ENCODE measurements around the gene ANKRD11.

Gene ANKRD11

DNA sequence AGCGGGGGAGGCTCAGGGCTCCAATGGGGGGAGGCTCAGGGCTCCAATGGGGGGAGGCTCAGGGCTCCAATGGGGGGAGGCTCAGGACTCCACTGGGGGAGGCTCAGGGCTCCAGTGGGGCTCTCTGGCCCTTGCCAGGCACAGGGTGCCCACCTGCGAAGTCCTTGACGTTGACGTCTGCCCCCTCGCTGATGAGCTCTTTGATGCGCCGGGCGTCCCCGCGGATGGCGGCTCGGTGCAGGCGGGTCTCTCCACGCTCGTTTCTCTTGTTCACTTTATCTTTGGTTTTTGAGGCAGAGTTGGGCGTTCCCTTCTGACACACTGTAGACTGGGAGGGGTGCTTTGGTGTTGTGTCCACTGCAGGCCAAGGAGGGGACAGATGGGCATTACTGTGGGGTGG, 199.9 kb downstream of the ANKRD11 start:
- in situ Hi-C loops (cut with MboI; ENCODE audit: low sequenced_read_pairs) = no loop called here

DNA sequence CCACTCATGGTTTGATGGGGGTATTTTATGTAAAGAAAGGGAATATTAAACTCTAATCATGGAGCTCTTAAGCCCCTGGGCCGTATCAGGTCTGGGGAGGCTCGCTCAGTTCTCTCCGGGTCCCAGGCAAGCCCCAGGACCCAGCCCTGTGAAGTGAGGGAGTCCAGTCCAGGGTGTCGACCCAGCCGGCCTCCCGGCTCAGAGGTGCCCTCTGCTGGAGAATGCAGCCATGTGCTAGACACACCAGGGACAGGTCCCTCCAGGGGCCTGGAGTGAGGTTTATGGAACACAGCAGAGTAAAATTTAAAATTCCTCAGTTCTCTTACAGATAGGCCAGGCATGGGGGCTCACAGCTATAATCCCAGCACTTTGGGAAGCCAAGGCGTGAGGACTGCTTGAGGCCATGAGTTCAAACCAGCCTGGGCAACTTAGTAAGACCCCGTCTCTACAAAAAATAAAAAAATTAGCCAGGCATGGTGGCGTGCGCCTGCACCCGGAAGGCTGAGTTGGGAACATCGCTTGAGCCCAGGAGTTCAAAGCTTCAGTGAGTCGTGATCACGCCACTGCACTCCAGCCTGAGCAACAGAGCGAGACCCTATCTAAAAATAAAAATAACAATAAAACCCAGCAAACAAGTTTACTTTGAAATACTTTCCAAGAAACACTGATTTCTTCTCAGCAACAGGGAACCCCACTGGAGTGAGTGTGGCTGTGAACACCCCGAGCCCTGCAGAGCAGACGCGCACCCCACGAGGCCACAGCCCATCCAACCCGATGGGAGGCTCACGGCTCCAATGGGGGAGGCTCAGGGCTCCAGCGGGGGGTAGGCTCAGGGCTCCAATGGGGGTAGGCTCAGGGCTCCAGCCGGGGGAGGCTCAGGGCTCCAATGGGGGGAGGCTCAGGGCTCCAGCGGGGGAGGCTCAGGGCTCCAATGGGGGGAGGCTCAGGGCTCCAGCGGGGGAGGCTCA, 200.6 kb downstream of the ANKRD11 start:
- in situ Hi-C loops (cut with MboI; ENCODE audit: low sequenced_read_pairs) = no loop called here

DNA sequence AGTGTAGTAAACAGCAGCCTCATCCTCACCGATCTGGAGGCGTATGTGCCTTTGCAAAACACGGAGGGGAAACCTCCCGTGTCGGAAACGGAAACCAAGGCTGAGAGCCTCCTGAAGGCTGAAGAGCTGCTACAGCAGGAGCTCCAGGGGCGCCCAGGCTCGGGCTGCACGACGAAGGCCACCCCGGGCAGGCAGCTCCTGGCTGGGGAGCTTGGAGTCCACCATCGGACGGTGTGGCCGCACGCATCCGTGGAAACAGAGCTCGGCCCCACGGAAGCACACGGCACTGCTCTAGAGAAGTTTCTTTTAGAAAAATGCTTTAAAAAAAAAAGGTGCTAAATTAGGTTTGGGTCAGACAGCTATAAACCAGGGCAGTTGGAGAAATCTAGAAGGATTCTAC, 201.4 kb downstream of the ANKRD11 start:
- in situ Hi-C loops (cut with MboI; ENCODE audit: low sequenced_read_pairs) = no loop called here

DNA sequence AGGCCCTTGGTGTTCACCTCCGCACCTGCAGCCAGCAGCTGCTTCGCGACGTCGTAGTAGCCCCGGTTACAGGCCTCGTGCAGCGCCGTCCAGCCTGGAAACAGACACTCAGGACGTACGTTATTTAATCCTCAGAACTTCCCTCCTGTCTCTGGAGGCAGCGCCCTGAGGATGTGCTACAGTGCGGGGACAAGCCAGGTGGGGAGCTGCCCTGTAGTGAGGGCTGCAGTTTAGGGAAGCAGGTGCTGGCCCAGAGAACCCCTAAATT, 201.8 kb downstream of the ANKRD11 start:
- in situ Hi-C loops (cut with MboI; ENCODE audit: low sequenced_read_pairs) = no loop called here

DNA sequence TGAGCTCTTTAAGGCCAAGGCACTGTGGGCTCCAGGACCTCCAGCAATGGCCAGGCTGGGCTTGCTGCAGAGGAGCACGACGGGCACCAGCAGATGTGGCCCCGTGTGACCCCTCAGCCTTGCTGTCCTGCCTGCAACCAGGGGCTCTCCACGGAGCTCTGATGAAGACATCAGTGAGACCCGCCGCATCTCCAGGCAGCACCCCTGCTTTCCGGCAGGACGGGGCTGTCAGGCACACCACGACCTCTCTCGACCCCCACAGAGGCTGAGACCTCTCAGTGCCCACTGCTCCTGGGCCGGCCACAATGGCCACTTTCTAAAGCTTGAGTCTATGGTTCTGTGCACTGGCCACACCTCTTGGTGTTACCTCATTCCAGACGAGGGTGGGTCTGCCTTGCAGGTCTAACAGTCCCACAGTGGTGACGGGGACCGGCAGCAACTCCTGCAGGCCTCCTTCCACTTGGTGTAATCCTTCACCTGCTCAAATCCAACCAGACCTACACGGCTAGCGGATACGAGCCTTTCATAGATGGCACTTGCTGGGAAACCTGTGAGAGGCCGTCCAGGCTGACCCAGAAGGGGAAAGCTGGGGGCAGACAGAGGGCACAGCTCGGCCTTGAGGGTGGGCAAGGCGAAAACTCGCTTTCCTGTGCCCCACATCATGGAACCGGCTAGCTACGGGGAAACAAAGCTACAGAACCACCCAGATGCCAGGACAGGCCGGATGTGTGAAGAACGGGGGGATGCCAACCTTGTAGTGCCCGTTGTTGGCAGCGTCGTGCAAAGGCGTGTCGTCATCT, 202.4 kb downstream of the ANKRD11 start:
- in situ Hi-C loops (cut with MboI; ENCODE audit: low sequenced_read_pairs) = no loop called here

DNA sequence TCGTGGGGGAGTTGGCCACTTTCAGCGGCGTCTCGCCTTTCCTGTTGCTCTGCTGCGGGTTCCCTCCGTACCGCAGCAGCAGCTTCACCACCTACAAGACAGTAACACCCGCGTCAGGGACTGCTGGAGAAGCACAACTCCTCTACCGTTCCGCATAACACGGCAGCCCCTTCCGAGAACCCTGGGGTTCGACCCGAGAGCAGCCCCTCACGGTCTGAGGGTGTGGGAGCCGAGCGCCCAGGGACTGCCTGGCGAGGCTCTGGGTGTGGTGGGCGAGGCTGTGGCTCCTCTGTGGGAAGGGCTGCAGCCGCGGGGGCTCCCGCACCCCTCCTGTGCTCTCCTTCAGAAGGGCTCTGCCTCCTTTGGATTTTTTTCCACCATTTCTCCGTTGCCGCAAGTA, 204.3 kb downstream of the ANKRD11 start:
- in situ Hi-C loops (cut with MboI; ENCODE audit: low sequenced_read_pairs) = no loop called here

DNA sequence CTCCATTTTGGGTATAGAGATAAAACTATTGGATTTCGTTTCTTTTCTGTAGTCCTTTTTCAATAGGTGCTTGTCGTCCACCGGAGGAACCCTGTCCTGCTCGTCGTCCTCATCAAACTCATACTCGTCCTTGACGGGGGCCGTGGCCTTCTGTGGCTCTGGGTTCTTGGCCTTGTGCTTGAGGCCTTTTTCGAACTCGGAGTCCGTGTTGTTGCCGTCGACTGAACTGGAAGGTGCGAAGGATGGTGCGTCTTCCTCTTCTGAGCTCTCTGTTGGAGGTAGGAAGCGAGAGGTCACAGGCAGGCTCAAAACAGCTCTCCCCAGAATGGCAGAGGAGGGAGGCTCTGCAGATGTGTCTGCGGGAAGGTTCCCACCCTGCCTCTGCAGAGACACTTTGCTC, 205.0 kb downstream of the ANKRD11 start:
- in situ Hi-C loops (cut with MboI; ENCODE audit: low sequenced_read_pairs) = no loop called here

DNA sequence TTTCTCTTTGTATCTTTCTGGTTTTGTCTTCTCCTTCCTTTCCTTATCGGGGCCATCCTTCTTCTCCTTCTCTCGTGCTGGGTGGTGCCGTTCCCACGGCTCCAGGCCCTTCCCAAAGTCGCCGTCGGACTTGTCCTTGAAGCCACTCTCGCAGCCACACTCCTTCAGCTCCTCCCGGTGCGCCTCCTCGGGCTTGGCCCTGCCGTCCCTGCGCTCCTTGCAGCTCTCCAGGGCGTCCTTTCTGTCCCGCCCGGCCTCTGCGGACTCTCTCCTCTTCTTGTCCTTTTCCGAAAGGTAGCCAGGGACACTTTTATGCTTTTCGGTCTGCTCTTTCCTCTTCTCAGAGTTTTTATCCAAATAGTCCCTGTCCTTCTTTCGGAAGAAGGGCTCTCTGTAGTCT, 206.9 kb downstream of the ANKRD11 start:
- in situ Hi-C loops (cut with MboI; ENCODE audit: low sequenced_read_pairs) = no loop called here

DNA sequence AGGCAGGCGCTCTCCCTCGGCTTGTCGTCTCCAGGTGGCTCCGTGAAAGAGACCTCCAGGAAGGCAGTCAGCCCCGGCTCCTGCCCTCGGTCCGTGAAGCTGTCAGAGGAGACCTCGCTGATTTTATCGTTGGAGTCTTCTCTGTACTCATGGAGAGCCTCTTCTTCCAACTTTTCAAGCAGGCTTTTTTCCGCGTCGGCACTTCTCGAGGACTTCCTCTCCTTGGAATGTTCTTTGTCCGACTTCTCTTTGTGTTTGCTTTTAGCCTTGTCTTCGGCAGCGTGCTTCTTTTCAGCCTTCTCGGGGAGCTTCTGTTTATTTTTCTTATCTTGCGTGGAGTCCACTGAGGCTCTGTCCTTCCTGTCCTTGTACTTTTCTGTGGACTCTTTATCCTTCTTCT, 207.8 kb downstream of the ANKRD11 start:
- in situ Hi-C loops (cut with MboI; ENCODE audit: low sequenced_read_pairs) = no loop called here

DNA sequence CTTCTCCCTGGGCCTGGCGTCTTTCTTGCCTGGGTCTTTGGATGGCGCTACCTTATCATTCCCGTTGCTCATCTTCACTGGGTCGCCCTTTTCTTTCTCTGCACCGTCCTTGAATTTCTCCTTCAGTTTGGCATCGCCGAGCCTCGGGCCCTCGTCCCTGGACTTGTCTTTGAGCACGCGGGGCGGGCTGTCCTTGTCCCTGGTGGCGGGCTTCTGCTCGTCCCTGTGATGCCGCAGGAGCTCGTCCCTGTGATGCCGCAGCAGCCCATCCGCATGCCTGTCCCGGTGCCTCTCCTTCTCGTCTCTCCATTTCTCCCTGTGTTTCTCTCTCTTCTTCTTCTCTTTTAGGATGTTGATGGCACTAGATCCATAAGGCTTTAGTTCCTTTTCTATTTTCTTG, 208.5 kb downstream of the ANKRD11 start:
- in situ Hi-C loops (cut with MboI; ENCODE audit: low sequenced_read_pairs) = no loop called here

DNA sequence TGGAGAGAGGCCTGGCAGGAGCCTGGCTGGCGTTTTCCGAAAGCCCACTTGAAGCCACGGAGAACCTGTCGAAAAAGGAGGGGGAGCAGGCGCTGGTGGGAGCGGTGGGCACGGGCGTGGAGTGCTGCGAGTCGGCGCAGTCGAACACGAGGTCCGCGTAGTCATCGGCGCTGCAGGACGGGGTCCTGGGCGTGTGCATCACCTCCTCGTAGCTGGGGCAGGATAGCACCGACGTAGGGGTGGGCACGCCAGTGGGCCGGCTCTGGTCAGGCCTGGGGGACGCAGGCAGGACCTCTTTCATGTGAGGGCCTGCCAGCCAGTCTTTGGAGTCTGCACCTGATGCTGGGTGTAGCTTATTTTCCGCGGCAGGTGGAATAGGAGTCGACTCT, 209.2 kb downstream of the ANKRD11 start:
- in situ Hi-C loops (cut with MboI; ENCODE audit: low sequenced_read_pairs) = no loop called here

DNA sequence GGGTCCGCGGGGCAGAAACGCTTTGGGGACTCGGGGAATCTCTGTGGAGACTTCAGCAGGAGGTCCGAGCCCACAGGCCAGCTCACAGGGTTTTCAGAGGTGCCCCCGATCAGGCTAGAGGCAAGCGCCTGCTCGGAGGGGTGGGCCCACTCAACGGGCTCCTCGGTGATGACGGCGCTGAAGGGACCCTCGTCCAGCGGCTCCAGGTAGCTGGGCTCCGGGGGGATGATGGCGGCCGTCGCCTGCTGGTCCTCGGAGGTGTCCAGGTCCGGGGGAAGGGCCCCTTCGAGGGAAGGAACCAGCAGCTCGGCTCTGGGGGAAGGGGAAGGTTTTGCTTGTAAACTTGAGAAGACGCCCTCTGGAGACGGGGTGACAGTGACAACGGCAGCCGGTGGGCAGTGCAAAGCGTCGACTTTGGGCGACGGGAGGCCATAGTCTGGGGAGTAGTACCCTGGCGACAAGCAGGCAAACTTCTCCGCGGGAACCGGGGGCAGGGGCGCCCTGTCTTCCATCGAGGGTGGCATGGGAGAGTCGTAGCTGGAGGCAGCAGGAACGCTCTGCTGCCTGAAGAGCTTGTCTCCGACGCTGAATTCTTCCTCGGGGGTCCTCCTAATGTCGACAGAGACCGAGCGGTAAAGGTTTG, 209.7 kb downstream of the ANKRD11 start:
- in situ Hi-C loops (cut with MboI; ENCODE audit: low sequenced_read_pairs) = no loop called here

DNA sequence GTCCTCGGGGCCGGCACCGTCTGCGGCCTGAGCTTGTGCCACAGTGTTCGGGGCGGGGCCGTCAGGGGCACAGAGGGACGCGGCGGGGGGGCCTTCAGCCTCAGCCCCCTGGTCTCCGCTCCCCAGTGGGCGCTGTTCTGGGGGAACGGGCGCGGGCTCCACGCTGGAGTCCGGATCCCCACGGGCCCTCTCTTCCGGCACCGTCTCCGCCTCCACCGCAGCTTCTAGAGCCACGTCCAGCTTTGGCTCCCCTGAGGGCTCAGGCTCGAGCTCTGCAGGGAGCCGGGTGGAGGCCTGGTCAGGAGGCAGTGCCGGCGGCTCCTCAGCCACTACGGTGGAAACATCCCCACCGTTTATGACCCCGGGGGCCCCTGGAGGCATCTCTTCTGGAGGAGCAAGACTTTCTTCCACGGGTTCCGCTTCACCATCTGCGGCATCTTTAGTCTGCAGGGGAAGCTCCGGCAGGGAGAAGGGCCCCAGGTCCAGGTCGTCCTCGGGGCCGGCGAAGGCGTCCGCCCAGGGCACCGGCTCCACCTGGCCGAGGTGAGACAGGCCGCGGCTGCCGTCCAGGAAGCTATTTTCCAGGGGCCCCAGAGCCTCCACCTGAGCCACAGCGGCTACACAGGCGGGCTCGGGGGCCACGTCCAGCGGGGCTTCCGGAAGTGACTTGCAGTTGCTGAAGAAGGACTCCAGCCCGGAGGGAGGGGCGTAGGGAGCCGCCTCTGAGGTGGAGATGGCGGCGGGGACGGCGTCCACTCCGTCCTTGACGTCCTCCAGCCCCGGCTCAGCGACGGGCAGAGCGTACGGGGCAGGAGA, 210.5 kb downstream of the ANKRD11 start:
- in situ Hi-C loops (cut with MboI; ENCODE audit: low sequenced_read_pairs) = no loop called here

DNA sequence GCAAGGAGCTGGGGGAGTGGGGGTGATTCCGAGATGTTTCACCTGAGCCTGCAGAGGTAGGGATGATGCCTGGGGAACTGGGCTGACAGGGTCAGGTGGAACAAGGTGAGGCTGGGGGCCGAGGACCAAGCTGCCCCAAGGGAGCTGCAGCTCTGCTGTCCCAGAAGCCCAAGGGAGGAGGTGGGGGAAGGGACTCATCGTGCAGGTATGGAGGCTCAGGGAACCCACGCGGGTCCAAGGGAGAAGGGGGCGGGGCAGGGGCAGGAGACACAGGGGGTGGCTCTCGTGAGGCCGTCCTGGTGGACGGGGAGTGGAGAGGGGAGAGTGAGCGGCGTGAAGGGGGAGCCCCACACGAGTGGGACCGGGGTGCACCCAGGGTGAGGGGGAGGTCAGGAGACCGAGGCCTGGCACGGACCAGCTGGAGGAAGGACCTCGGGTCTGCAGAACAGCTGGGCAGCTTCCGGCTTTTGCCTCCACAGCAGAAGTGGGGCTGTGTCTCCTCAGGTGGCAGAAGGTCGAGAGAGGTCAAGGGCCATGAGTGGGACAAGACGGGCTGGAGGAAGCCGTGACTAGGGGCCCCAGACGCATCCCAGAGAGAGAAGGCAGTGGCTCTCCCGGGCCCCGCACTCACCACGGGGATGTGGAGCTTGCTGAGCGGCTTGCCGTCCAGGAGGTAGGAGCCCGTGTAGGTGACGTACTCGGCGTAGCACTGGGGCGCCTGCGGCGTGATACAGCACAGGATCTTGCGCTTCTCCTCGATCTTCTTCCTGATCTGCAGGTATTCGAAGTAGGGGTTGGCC, 211.7 kb downstream of the ANKRD11 start:
- in situ Hi-C loops (cut with MboI; ENCODE audit: low sequenced_read_pairs) = no loop called here

DNA sequence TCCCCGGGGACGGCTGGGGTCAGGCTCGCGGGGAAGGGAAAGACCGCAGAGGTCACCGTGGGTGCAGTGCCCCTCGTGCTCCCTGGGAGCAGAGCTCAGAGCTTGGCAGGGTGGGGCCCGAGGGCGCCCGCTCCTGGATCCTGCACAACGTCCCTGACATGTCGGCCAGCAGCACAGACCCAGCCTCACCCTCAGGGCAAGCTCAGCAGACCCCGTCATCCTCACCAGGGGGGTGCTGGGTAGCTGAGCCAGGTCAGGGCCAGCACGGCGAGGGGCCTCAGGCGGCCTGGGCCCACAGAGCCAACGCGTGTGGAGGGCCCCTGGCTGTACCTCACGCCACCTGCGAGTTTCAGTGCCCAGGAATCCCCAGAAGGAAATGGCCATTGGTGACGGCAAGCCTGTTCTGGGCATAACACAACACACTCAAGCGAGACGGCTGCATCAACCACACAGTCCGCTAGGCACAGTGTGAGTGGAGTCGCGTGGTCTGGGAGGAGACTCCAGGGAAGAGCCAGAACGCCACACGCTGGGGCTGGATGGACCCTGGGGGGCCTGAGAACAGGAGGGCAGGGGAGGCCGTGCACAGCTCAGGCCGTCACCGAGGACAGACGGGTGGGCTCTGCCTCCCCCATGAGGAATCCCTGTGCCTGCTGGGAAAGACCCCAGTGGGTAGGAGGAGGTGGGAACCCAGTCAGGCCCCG, 212.6 kb downstream of the ANKRD11 start:
- in situ Hi-C loops (cut with MboI; ENCODE audit: low sequenced_read_pairs) = no loop called here

DNA sequence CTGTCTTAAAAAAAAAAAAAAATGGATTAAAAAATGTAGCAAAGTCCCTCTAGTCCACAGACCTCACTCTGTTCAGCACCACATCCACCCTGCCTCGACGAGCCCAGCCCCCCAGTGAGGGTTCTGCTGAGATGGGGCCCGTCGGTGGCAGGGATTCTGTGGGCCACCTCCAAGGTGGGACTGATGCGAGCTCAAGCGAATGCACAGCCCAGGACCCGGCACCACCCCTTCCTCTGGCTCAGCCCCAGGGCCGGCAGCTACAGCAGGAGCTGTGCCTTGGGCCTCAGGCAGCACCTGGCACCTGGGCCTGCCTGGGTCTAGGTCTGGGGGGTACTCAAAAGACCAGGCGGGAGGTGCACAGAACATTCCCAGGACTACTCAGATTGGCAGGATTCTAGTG, 213.3 kb downstream of the ANKRD11 start:
- in situ Hi-C loops (cut with MboI; ENCODE audit: low sequenced_read_pairs) = no loop called here

DNA sequence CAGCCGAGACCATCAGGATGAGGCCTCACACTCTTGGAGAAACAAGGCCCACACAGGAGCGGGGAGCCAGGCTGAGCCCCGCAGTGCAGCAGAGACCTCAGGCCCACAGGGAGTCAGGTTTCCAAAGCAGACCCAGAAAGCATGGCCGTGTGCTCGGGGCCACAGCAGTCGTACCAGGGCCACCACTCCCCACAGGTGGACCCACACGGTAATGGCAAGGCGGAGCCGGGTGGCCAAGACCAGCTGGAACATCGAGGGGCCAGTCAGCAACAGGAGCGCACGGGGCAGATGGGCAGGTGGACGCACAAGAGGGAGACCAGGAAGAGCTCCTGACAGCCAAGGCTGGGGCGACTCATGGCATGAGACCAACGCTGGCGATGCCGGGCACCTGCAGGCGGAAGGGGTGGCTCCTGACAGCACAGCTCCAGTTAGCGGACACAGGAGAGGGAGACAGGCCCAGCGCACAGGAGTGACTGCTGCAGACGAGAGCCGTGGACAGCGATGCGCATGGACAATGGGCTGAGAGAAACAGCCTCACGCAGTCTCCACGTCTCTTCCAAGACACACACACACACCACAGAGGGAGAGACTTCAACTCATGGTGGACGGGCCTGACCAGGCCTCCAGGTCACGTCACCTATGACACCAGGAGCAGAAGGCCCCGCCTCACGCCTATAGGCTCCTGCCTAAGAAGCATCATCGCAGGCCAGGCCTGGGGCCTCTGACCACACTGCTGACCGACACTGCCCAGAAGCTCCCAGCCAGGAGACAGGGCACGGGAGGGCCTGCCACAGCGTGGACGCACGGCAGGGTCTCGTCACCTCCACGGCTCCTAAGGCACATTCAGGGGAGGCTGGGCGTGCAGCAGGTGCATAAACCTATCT, 214.3 kb downstream of the ANKRD11 start:
- in situ Hi-C loops (cut with MboI; ENCODE audit: low sequenced_read_pairs) = no loop called here

DNA sequence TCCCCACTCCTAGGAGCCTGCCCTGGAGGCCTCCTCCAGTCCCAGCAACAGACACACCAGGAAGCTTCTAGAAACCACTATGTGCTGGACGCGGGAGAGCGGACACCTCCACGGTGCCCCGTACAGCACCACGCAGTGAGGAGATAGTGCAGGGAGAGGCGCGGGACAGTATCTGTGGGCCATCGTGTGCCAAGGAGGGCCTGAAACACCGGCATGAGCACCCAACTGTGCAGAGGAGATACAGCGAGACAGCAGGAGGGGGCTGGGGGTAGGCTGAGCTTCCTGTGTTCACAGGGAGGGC, 215.1 kb downstream of the ANKRD11 start:
- in situ Hi-C loops (cut with MboI; ENCODE audit: low sequenced_read_pairs) = no loop called here

Data from HL-60/S4 treated with phorbol 12-myristate 13-acetate at 8.2 ng/mL for 4 days and 3 days (cell line).